ENCODE measurements around the gene AQP11. TPM values are rescaled to one million over a fixed set of nuclear protein-coding genes. Genes with fewer than 3 reads are reported as not detected.
"Not testable (repeated sequence)": the region's sequence is repeated elsewhere in the genome, so short reads cannot be mapped to it uniquely, and the experiment has no call there.

Gene AQP11
- total and polyA plus RNA-seq, 2 experiments from 2014 or later = 3.0 to 5.1 TPM

DNA sequence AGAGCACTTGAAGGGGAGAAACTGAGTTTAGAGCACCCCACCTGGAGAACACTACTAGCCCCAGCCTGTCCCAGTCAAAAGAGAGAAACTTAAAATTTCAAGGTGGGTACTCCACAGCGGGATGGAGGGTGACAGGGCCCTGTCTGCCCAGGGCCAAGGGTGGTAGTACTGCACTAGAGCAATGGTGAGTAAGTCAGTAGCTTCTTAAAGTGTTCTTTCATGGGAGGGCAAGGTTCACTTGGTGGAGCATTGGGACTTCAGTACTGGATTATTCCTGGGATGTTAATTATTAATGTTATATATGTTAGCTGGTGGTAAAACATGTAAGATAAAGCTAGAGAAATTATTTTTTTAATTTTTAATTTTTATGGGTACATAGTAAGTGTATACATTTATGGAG lies 28.5 kb upstream of the AQP11 start:
- TF ChIP-seq, protein P1, sequence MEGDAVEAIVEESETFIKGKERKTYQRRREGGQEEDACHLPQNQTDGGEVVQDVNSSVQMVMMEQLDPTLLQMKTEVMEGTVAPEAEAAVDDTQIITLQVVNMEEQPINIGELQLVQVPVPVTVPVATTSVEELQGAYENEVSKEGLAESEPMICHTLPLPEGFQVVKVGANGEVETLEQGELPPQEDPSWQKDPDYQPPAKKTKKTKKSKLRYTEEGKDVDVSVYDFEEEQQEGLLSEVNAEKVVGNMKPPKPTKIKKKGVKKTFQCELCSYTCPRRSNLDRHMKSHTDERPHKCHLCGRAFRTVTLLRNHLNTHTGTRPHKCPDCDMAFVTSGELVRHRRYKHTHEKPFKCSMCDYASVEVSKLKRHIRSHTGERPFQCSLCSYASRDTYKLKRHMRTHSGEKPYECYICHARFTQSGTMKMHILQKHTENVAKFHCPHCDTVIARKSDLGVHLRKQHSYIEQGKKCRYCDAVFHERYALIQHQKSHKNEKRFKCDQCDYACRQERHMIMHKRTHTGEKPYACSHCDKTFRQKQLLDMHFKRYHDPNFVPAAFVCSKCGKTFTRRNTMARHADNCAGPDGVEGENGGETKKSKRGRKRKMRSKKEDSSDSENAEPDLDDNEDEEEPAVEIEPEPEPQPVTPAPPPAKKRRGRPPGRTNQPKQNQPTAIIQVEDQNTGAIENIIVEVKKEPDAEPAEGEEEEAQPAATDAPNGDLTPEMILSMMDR (IDR thresholded peaks at IDR 0.05; ENCODE audit: low read depth, low read length) = no peak

DNA sequence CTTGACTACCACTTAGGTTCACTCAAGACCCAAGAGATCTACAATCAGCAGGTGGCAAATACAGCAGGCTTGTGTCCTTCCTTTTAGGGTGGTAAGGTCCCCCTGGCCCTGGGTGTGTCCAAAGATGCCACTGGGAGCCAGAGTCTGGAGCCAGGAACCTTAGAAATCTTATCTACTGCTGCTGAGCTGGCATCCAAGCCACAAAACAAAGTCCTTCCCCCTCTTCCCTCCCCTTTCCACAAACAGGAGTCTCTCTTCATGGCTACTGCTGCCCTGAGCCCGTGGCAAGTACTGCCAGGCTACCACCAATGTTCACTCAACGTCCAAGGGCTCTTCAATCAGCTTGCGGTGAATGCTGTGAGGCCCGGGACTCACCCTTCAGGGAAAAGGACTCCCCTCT lies 21.4 kb upstream of the AQP11 start:
- no peak overlapping the region for H3K4me3 ChIP-seq
- no peaks in the 10 kb centered on the region for H3K36me3 ChIP-seq
- no peak for DNase-seq (ENCODE audit: low read depth in 1 of 2, low spot score in 1 of 2)
- no peaks in the 10 kb centered on the region for H3K9me3 ChIP-seq (ENCODE audit: low read depth)
- H3K4me1 ChIP-seq (ENCODE audit: low read depth) = no peaks in the 10 kb centered on the region
- TF ChIP-seq, protein P1 (IDR thresholded peaks at IDR 0.05; ENCODE audit: low read depth, low read length) = no peak
- H3K27ac ChIP-seq = no peak overlapping the region
- H3K27me3 ChIP-seq = no peaks in the 10 kb centered on the region

More for the DNA sequence above, 28.5 kb upstream of the AQP11 start:
- DNase-seq (ENCODE audit: low read depth in 1 of 2, low spot score in 1 of 2) = no peak
- Histone ChIP-seq H3K27me3 (no peaks in the 10 kb centered on the region), H3K4me3 (no peak overlapping the region), H3K4me1 (ENCODE audit: low read depth) (no peaks in the 10 kb centered on the region), H3K27ac (no peak overlapping the region), H3K36me3 (no peaks in the 10 kb centered on the region), H3K9me3 (ENCODE audit: low read depth) (no peaks in the 10 kb centered on the region)

DNA sequence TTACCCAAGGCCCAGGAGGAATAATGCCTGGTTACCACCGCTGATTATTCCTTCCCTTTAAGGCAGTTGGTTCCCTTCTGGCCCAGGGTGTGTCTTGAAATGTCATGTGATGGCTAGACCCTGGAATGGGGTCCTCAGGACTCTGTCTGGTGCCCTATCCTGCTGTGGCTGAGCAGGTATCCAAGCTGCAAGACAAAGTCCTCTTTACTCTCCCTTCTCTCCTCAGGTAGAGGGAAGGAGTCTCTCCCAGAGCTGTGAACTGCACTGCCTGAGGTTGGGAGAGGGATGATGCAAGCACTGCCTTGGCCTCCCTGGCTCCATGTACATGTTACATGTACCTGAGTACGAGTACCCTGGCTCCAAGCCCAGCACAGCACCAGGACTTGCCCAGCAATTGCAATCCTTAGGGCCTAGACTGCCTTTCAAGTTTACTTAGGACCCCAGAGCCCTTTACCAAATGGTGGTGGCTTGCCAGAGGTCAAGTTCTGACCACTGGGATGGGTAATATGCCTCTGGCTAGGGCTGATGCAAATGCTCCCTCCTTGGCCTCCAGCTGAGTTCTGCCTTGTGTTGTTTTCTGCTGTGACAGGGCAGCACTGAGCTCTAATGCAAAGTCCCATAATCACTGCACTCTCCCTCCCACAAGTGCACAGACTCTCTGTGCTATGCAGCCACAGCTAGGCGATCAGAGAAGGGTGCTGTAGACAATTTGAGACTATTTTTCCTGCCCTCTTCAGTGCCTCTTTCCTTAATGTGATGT lies 20.7 kb upstream of the AQP11 start:
- no peaks in the 10 kb centered on the region for H3K4me1 ChIP-seq (ENCODE audit: low read depth)
- TF ChIP-seq, protein P1 (IDR thresholded peaks at IDR 0.05; ENCODE audit: low read depth, low read length) = no peak
- no peak overlapping the region for H3K4me3 ChIP-seq
- no peaks in the 10 kb centered on the region for H3K9me3 ChIP-seq (ENCODE audit: low read depth)
- no peaks in the 10 kb centered on the region for H3K36me3 ChIP-seq
- no peak overlapping the region for H3K27ac ChIP-seq
- no peaks in the 10 kb centered on the region for H3K27me3 ChIP-seq
- no peak for DNase-seq (ENCODE audit: low read depth in 1 of 2, low spot score in 1 of 2)

DNA sequence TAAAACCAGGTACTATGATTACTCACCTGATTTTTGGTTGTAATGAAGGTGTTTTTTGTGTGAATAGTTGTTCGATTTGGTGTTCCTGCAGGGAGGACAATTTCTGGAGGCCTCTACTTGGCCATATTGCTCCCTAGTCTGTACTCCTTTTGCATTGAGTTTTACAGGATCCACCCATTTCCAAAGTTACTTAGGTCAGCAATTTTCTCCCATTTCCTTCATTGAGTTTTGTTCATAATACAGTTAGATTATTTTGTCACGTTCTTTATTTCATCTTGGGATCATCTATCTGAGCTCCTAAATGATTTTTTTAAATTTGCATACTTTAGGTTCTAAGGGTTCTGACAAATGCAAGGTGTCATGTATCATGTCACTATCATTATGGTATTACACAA lies 20.1 kb upstream of the AQP11 start:
- DNase-seq (ENCODE audit: low read depth in 1 of 2, low spot score in 1 of 2) = no peak
- Histone ChIP-seq H3K36me3 (no peaks in the 10 kb centered on the region), H3K4me1 (ENCODE audit: low read depth) (no peaks in the 10 kb centered on the region), H3K27ac (no peak overlapping the region), H3K4me3 (no peak overlapping the region), H3K27me3 (no peaks in the 10 kb centered on the region), H3K9me3 (ENCODE audit: low read depth) (no peaks in the 10 kb centered on the region)
- TF ChIP-seq, protein P1 (IDR thresholded peaks at IDR 0.05; ENCODE audit: low read depth, low read length) = no peak

DNA sequence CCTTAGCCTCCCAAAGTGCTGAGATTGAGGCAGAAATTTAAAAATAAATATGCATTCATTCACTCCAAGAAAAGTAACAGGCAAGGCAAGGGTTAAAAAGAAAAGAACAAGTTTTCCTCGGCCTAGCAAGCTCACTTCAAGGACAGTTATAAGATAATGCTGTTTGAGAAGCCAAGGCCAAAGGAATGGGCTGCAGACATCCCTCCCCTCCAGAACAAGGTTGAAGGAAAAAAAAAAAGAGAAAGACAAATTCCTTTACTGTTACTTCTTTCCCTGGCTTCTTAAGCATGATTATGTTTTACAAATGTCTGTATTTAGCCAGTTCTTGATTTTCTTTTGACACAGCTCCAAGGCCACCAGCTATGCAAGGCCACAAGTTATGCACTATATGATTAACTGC lies 18.9 kb upstream of the AQP11 start:
- H3K27me3 ChIP-seq; H3K4me3 ChIP-seq; H3K9me3 ChIP-seq (ENCODE audit: low read depth); H3K27ac ChIP-seq; H3K36me3 ChIP-seq; H3K4me1 ChIP-seq (ENCODE audit: low read depth): not testable (repeated sequence)
- DNase-seq (ENCODE audit: low read depth in 1 of 2, low spot score in 1 of 2) = peak in 1 of 2 donors; percentile 19

DNA sequence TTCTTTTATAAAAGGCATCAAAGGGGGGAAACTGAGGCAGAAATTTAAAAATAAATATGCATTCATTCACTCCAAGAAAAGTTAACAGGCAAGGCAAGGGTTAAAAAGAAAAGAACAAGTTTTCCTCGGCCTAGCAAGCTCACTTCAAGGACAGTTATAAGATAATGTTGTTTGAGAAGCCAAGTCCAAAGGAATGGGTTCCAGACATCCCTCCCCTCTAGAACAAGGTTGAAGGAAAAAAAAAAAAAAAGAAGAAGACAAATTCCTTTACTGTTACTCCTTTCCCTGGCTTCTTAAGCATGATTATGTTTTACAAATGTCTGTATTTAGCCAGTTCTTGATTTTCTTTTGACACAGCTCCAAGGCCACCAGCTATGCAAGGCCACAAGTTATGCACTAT lies 14.3 kb upstream of the AQP11 start:
- H3K36me3 ChIP-seq; H3K27ac ChIP-seq; H3K27me3 ChIP-seq; H3K4me3 ChIP-seq; H3K9me3 ChIP-seq (ENCODE audit: low read depth); DNase-seq (ENCODE audit: low read depth in 1 of 2, low spot score in 1 of 2); H3K4me1 ChIP-seq (ENCODE audit: low read depth): not testable (repeated sequence)

Data from cardiac muscle cell (in vitro differentiated cells and primary cell).